Mesenteric fat pad (tissue), 1 donor: ENCODE results near the gene ICE2. TPM values are rescaled to one million over a fixed set of nuclear protein-coding genes. Genes with fewer than 3 reads are reported as not detected.

ENCODE experiments used
- DNase-seq: peaks from one replicate; pipeline ENCODE4 v3.0.0-alpha.2; 2020; ENCODE audit warnings: low spot score
- total RNA-seq: library from RNA; stranded (reverse); fragmentation: NEBNext Ultra II Directional; extraction: Animal tissue kit (Norgen Biotek cat#: 25700); gene quantifications from one replicate; pipeline ENCODE4 v1.2.1, GENCODE V29; 2021
- donor health status: DM: yes; HTN: yes; CAD: no.

ICE2 gene
- total RNA-seq, 1 donor from 2014 or later: 43.1 TPM

DNA sequence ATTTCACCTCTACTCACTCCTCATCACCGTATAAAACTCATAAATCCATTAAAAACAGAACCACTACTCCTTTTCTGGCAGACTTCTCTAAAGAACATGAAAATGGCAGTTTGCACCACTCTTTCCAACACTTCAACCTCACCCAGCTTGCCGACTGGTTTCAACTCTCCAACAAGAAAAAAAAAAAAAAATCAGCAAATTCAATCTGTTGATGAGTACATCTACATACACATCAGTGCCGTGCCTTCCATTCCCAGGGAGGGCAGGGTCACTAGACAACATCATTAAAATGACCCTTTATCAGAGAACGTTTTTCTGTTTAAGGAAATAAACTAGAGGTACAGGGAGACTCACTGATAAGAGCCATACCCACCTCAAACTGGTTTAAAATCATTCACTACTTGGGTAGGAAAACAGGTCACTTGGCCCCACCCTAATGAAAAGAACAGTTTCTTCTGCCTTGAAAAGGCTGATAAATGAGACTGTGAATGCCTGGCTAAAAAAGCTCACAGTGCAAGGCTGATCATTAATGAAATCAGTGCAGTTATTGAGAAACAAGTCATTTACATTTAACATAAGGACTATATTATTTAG lies 87.1 kb downstream of the ICE2 start:
- no peak for DNase-seq

DNA sequence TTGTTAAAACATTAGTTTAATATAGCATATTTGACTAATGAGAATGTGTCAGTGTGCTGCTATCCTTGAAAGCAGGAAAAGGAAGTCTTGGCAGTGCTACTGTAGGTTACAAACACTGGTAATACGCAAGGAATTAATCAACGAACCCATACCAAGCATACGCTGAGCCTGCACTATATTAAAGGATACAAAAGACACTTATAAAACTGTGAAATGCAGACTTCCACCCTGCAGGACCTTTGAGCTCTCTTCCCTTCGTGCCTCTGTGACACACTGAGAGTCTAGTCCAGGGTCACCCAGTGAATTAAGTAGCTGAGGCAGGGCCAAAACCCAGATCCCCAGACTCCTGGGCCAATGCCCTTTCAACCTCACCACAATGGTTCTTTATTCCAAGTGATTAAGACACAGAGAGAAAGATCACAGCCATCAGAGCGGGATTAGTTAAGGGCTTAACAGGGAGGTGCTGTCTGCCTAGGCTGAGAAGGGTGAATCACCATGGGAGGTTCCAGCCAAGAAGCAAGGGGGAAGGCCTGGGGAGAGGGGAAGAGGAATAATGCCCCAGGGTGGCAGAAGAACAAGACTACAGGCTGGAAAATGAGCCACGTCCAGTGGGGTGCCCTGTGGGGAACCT lies 88.0 kb downstream of the ICE2 start:
- no peak for DNase-seq

DNA sequence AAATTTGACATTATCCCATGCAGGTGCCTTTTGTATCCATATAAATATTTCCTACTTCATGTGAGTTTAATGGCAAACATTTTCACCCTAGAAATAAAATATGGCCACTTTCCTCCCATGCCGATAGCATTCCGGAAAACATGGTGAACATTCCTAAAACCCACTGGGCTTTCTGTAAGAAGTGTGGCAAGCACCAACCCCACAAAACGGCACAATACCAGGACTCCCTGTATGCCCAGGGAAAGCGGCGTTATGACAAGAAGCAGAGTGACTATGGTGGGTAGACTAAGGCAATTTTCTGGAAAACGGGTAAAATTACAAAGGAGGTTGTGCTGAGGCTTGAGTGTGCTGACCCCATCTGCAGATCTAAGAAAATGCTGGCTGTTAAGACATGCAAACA lies 88.7 kb downstream of the ICE2 start:
- DNase-seq: no peak

DNA sequence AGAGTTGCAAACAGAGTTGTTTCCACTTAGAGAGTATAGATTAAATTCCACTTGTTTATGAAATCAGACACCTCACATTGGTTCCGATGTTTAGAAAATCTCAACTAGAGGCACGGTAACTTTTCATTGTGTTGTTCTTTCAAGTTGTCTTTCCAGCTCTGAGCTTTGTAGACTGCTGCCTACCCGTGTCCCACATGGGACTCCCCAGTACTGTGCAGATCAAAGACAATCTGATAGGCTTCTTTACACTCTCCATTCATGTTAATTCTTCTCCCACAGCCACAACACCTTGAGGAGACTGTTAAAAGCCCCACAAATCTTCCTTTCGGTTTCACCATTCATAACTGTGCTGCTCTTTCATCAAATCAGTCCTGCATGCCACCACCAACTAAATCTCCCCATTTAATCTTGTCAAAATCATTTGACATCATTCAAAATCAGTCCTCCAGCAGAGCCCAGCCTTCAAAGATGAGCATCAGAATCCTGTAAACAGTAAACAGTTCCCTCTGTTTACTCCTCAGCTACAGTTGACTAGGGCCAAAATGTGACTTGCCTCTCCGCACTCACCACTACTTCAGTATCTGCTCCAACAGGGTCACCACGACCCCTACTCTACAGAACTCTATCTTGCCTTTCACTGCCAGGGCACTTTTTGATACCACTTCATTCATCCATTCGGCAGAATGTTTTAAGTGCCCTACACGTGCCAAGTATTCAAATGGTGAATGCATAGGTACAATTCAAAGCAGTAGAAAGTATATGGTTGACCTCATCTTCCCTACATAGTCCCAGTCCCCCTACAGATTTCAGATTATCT lies 89.5 kb downstream of the ICE2 start:
- no peak for DNase-seq

DNA sequence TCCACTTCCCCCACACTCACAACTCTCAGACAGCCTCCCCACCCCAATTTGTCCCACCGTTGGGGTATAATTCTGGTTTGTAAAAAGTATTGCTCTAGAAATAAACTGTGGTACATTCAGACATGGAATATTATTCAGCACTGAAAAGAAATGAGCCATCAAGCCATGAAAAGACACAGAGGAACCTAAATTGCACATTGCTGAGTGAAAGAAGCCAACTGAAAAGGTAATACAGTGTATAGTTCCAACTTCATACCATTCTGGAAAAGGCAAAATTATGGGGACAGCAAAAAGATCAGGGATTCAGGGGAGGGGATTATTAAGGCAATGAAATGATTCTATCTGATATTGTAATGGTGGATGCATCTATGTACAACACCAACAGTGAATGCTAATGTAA lies 91.6 kb downstream of the ICE2 start:
- DNase-seq: no peak

DNA sequence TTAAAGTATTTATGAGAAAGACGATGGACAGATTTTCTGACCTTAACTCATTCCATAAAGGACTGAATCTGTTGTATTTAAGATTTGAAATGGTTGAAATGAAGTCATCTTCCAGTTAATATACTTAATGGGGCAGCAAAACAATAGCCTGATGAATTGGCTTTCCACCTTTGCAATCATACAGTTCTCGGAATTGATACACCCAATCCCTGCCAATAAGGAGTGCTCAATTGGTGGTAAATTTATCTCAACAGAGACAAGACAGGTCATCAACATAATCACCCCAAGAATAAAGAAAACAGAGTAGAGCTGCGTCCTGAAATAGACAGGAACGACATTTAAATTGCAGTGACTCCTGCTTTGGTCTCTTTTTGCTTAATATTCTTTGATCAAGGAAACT lies 92.3 kb downstream of the ICE2 start:
- DNase-seq: no peak

DNA sequence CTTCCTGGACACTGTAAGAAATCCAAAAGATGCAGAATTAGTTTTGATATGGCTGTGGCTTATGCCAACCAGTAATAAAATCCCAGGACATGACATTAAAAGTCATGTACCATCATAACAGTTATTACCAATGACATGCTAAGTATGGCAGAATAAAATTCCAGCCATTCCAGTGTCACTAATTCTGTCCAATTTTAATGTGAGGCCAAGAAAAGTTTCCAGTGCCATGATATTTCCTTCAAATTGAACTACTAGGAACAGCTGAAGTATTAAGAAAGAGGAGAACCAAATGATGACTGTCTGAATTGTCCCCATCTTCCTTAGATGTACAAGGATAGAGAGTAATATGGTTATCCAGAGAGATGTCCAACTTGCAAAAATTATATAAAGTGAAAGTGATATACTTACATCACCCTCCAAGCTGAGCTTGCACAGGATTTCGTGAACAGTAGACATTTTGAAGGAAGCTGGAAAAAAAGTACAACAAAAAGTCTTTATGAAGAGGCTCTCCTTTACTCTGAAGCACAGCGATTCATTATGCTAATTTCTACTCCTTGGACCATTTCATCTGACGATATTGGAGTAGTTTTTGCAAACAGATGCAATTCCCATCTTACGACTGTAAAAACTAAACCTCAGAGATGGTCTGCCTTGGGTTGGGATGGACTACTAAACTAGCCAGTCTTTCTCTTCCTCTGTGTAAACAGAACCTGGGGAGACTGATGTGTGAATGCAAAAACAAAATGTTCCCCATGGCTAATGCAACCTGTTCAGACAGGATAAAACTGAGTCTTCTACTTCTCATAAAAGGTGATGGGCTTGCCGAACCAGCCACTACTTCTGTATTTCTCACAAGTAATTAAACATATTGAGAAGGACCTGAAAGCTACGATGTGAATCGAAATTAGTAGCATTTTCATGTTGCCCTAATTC lies 93.1 kb downstream of the ICE2 start:
- no peak for DNase-seq

DNA sequence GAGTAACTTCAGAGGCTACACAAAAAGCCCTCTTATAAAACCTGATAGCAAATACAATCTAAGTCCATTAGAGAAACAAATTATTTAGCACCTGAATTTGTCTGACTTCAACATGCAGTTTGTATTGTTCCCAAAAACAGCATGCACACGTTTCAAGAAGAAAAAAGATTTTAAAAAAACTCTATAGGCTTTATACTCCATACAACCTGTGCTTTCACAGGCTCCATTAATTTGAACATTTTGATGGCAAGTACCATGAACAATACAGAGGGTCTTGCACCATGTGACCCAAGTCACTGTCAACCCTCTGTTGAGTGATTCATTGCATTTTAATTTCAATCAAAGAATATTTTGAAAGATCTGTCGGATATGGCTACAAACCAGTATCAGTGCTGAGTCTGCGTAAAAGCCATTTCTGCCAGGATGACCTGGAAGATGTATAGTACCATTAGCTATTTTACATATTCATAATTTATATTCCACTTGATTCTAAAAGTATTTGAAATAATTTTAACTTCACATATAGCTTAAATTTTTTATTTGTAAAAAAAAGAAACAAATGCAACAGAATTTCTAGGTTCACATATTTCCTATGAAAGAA lies 94.3 kb downstream of the ICE2 start:
- DNase-seq: no peak

DNA sequence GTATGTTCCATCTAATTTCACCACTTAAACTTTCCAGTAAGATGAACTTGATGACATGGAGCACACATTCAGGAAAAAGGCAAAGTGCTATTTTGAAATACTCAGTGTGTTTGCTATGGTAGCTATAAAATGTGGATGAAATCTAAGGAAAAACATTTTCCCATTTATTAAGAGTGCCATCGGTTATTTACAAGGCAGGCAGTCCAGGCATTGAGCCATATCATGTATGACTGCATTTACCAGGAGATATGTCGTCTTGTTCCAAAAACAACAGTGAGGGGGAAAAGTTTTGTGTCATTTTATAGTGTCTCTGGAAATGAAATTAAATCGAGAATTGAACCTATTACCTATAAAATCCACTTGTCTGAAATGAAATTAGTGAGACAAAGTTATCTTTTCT lies 94.9 kb downstream of the ICE2 start:
- DNase-seq: no peak

DNA sequence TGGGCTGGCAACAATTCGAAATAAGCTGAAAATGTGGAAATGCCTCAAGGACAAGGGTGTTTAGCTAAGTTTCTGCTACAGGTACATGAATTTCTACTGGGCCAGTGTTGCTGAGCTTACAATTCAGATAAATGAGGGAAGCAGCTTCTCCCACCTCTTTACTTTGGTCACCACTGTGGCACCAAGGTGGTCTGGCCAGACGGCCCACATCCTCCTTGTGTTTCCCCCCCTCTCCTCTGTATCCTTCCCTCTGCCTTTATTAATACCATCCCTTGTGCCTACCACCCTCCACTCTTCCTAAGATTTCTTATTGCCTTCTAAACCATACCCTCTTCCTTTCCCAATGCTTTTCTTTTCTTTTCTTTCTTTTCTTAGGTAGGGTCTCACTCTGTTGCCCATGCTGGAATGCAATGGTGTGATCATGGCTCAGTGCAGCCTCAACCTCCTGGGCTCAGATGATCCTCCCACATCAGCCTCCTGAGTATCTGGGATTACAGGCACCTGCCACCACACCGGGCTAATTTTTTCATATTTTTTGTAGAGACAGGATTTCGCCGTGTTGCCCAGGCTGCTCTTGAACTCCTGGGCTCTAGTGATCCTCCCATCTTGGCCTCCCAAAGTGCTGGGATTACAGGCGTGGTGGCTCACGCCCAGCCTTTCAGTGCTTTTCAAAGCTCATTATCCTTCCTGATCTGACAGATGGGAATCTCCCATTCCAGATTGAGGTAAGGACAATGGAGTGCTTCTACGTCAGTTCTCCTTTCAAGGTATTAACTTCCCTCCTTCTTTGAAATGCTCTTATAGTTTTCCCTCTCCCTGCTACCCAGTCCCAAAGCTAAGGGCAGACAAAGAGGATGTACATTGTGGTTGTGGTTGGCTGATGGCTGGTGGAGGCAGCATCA lies 95.9 kb downstream of the ICE2 start:
- no peak for DNase-seq

DNA sequence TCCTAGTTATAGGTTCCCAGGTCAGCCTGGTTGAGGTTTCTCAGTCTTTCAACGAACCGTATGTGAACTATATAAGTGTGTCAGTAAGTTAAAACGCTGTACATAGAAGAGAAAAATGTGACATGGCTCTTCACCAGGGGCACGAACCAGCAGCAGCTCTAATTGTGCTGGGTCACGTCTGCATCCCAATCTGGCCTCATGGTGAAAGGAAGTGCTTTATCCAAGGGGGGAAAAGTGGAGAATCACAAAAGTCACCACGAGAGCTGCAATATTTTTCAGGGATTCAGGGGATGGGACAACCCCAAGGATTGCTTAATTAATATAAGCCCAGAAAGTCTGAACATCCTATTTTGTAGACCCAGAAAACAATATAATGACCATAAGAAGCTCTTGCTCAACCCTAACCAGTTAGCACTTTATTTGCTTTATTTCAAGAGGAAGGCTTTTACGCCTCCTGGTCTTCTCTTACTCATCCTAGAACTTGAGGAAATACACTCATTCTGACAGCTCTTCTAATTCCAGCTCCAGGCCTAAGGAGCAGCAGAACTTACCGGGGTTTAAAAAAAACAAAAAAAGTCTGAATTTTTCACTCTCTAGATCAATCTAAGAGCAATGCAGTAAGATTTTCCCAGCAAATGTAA lies 97.7 kb downstream of the ICE2 start:
- DNase-seq: no peak

DNA sequence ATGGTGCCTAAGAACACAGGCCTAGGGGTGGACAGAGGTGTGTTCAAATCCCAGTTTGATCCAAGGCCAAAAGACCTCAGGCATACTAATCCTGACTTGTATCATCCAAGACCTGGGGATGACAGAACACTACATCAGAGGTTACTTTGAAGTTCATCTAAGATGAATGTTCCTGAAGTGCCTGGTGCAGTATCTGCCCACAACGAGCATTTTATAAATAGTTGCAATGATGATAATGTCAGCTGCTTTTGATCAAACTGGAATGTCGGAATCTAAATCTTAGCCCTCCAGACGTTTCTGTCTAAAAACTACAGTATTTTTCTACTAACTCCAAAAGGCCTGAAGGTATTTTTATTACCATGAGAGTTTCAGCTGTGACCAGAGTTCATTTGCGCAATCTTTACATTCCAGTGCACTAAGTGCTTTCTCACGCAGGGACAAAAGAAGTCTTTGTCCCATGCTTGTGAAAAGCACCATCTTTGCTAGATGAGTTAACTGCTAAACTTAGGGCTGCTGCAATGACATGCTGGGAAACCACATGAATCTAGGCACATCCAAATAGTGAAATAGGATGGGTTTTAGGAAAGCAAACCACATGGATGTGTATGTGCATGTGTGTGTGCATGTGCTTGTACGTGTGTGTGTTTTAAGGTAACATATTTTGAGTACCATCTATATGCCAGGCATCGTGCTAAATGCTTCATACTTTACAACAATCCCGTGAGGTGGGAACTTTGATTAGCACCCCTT lies 99.2 kb downstream of the ICE2 start:
- DNase-seq: no peak

DNA sequence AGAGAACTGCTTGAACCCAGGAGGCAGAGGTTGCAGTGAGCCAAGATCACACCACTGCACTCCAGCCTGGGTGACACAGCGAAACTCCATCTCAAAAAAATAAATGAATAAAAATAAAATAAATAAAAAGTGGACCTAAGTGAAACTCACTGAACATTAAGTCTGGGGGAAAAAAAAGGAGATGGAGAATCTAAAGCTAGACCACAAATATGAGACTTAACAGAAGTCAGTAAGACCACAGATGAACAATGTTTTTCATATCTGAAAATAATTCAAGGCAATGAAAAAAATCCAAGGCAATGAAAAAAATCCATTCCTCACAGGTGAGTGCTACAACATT lies 99.8 kb downstream of the ICE2 start:
- DNase-seq: no peak

DNA sequence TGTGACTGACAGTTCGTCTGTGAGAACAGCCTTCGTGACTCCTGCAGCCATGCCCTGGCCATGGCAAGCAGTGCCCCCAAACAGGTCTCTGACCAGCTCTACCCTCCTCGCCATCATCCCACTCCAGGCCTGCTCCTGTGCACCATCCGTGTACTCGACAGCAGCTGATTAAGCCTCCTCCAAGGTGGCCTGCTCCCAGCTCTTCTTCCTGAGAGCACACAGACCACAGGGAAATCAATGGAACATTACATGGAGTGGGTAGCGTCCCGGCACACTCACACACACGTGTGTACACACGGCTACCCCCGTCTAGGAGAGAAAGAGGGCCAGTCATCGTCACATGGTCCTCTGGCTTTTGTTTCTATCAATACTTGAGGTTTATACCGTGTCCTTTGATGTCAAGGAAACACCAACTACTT lies 102.3 kb downstream of the ICE2 start:
- DNase-seq: no peak

DNA sequence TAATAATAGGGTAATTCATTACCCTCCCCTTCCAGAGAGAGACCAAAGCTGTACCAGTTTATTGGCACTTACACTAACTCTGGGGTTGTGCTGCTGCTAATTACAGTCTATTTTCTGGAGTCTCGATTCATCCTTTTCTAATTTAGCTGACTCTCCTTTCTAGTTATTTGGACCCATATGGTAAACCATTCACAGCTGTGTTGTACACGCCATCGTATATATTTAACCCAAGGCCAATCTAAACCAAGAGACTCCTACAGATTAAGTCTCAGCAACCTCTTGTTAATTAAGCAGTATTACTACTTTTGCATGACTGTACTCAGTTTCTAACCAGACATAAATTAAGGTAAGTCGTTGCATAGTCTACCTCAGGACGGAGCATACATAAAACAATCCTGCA lies 103.6 kb downstream of the ICE2 start:
- DNase-seq: no peak

DNA sequence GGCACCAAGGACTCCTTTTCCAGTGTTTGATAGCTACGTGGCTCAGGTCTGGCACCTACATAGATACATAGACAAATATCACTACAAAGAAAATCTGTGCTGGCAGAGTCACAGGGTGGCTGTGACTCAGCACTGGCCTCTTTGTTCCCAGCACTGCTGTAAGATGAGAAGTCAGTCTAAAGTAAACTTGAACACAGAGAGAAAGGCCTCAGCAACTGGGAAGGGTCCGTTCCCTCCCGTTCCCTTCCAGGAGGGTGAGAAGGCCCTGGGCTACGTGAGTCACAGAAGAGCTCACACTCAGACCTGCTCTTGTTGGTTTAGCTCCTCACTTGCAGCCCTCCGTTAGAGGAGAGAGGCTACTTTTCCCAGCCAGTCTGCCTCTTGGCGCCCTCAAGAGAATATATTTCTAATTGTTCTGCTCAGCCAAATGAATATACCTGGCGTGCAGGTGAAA lies 104.3 kb downstream of the ICE2 start:
- no peak for DNase-seq

DNA sequence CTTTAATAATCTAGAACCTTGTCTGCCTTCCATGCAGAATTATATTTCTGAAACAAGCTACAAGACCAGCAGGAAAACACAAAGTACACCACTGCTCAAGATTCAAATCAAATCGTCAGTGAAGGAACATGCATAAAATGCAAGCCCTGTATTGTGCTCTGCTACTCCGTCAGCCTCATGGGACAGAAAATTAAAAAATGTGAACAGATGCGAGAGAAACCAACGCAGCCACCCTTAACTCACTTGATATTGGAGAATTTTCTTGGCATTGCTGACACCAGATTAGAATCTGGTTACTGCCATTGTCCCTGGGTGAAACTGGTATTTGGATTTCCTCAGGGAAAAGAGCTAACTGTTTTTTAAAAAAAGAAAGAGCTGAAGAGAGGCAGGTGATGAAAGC lies 104.7 kb downstream of the ICE2 start:
- DNase-seq: no peak

DNA sequence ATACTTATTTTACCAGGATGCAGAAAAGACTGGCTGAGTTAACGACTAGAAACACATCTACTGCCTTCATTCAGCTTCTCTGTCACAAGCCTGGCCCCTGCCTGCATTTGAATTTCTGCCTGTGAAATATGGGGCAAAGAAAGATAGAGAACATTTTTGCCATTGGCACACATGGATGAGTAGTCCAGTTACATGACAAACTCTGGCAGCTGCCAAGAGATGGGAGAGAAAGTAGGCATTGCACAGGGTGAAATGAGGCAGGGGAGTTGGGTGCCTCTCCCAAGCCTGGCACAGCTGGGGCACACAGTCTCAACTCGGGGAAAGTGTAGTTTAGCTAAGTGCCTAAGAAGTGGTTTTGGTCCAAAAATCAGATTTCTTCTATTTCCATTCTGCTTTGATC lies 105.2 kb downstream of the ICE2 start:
- no peak for DNase-seq

DNA sequence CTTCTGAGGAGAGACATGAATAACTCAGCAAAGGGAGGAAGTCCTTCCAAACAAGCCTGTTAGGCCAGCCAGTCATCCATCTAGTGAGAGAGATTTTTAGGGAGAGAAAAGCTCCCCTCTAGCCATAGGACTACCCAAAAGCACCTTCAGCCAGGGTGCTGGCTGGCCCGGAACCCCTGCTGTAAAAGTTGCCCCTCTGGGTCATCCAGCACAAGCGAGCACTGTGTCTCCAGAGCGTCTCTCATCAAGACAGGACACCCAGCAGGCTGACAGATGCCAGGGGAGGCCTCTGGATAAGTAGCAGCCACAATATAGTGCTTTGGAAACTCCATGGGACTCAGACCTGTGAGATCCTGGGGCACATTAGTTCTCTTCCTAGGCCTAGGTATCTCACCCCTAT lies 105.6 kb downstream of the ICE2 start:
- DNase-seq: no peak
